ENCODE data around the gene USP37. TPM values are rescaled to one million over a fixed set of nuclear protein-coding genes. Genes with fewer than 3 reads are reported as not detected.

USP37 gene
- total and polyA plus RNA-seq, 2 of the 13 experiments (the other 11 are each of a cell fraction or from before 2014, with no cell fraction given), result 6.5 to 30.6 TPM

- TF ChIP-seq PAXIP1 (CRISPR knock-in tag; conservative IDR thresholded peaks at IDR 0.05) (peak; percentile 81), SMAD3 (CRISPR knock-in tag; IDR thresholded peaks at IDR 0.05) (peak; percentile 35; the same call in 1 of the 2 replicates), ZNF329 (CRISPR knock-in tag; IDR thresholded peaks at IDR 0.05; ENCODE audit: low read depth) (peak; percentile 91; the same call in 1 of the 2 replicates), YEATS4 (CRISPR knock-in tag; IDR thresholded peaks at IDR 0.05; ENCODE audit: borderline replicate concordance) (peak; percentile 69; the same call in 1 of the 2 replicates), ZBTB7A (CRISPR knock-in tag; IDR thresholded peaks at IDR 0.05) (no peak; the same call in 1 of the 2 replicates), NFRKB (IDR thresholded peaks at IDR 0.05) (no peak), IRF2 (CRISPR knock-in tag; IDR thresholded peaks at IDR 0.05) (peak; percentile 74), KDM3A (CRISPR knock-in tag; IDR thresholded peaks at IDR 0.05; ENCODE audit: low read depth) (peak; percentile 78; the same call in 1 of the 2 replicates), SIX1 (CRISPR knock-in tag; IDR thresholded peaks at IDR 0.05; ENCODE audit: borderline replicate concordance) (peak; percentile 32; the same call in 1 of the 2 replicates), SMARCE1 (IDR thresholded peaks at IDR 0.05; ENCODE audit: borderline replicate concordance) (no peak), SMAD9 (CRISPR knock-in tag; IDR thresholded peaks at IDR 0.05) (peak; percentile 95), GTF2F1 (IDR thresholded peaks at IDR 0.05; ENCODE audit: low read length) (no peak; the same call in 1 of the 2 replicates), MYC (CRISPR knock-in tag; IDR thresholded peaks at IDR 0.05; ENCODE audit: borderline replicate concordance) (peak; percentile 66), ZNF296 (CRISPR knock-in tag; conservative IDR thresholded peaks at IDR 0.05) (peak; percentile 89), ZNF768 (CRISPR knock-in tag; IDR thresholded peaks at IDR 0.05) (peak; percentile 44; the same call in 1 of the 2 replicates), ZNF3 (CRISPR knock-in tag; IDR thresholded peaks at IDR 0.05) (peak; percentile 41; the same call in 1 of the 2 replicates), ZNF777 (CRISPR knock-in tag; IDR thresholded peaks at IDR 0.05) (peak; percentile 46; the same call in 1 of the 2 replicates), ZBTB46 (CRISPR knock-in tag; IDR thresholded peaks at IDR 0.05; ENCODE audit: borderline replicate concordance) (no peak), ZNF577 (CRISPR knock-in tag; IDR thresholded peaks at IDR 0.05; ENCODE audit: borderline replicate concordance, low read depth) (no peak), HOMEZ (CRISPR knock-in tag; IDR thresholded peaks at IDR 0.05; ENCODE audit: low read depth) (peak; percentile 86), ARNT2 (CRISPR knock-in tag; IDR thresholded peaks at IDR 0.05; ENCODE audit: low read depth) (peak; percentile 99), BRD4 (CRISPR knock-in tag; IDR thresholded peaks at IDR 0.05) (peak; percentile 84; the same call in 1 of the 2 replicates)
- TF ChIP-seq, protein P1, sequence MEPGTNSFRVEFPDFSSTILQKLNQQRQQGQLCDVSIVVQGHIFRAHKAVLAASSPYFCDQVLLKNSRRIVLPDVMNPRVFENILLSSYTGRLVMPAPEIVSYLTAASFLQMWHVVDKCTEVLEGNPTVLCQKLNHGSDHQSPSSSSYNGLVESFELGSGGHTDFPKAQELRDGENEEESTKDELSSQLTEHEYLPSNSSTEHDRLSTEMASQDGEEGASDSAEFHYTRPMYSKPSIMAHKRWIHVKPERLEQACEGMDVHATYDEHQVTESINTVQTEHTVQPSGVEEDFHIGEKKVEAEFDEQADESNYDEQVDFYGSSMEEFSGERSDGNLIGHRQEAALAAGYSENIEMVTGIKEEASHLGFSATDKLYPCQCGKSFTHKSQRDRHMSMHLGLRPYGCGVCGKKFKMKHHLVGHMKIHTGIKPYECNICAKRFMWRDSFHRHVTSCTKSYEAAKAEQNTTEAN (CRISPR knock-in tag; conservative IDR thresholded peaks at IDR 0.05), result peak; percentile 92
These were observed at the start of gene USP37, which contains the start of gene CNOT9 (continued) for GRCh38 chr2:218568190-218569037.

Measured in HepG2 (cell line).